SU-DHL-6 (cell line): ENCODE results near the gene CENATAC.

ENCODE experiments used
- H2AFZ ChIP-seq: fragments of 200-600 bp; sonication (generic); 2 replicates; pipeline ENCODE4 v1.6.1; 2014; ENCODE audit warnings: low read depth, mild to moderate bottlenecking, moderate library complexity, mixed read lengths, antibody characterized with exemption, low read length; ENCODE audit not compliant: severe bottlenecking
- H3F3A ChIP-seq: fragments of 200-600 bp; shearing (Covaris generic); 2 replicates; pipeline ENCODE4 v1.6.0; 2016; ENCODE audit warnings: antibody characterized with exemption, mild to moderate bottlenecking; ENCODE audit not compliant: insufficient read depth
- H3K27ac ChIP-seq: fragments of 200-600 bp; sonication (generic); 2 replicates; pipeline ENCODE4 v1.5.1; 2016; ENCODE audit warnings: low read depth, mild to moderate bottlenecking, low read length, moderate library complexity, mixed read lengths
- H3K27me3 ChIP-seq: fragments of 200-600 bp; sonication (generic), shearing (Covaris generic); 2 replicates; pipeline ENCODE4 v1.6.0; 2014; ENCODE audit warnings: mild to moderate bottlenecking, low read length
- H3K36me3 ChIP-seq: fragments of 200-600 bp; sonication (generic); 2 replicates; pipeline ENCODE4 v1.6.1; 2014; ENCODE audit warnings: mild to moderate bottlenecking, low read length, mixed read lengths
- H3K4me2 ChIP-seq: fragments of 300-600, 200-600 bp; shearing (Covaris generic), sonication (generic); 2 replicates; pipeline ENCODE4 v1.6.0; 2014; ENCODE audit warnings: low read length, low read depth, mild to moderate bottlenecking; ENCODE audit not compliant: poor library complexity, severe bottlenecking
- H3K4me3 ChIP-seq: fragments of 200-600 bp; sonication (generic); 2 replicates; pipeline ENCODE4 v1.5.1; 2014; ENCODE audit warnings: antibody characterized with exemption, low read length, mild to moderate bottlenecking, mixed read lengths; ENCODE audit not compliant: insufficient read depth, poor library complexity, severe bottlenecking
- H3K79me2 ChIP-seq: fragments of 200-600 bp; sonication (generic); 2 replicates; pipeline ENCODE4 v1.6.1; 2014; ENCODE audit warnings: mild to moderate bottlenecking, low read length, moderate library complexity; ENCODE audit not compliant: insufficient read depth
- H3K9ac ChIP-seq: fragments of 200-600 bp; sonication (generic); 2 replicates; pipeline ENCODE4 v1.7.0; 2014; ENCODE audit warnings: mild to moderate bottlenecking, low read length
- H3K9me2 ChIP-seq: fragments of 200-600 bp; sonication (generic); replicated peaks from 2 replicates; pipeline ENCODE4 v1.6.1; 2014; ENCODE audit warnings: low read length; ENCODE audit not compliant: insufficient read depth
- H3K9me3 ChIP-seq: fragments of 200-600 bp; sonication (generic); 2 replicates; pipeline ENCODE4 v1.6.1; 2014; ENCODE audit warnings: low read length, mixed read lengths; ENCODE audit not compliant: insufficient read depth
- H4K20me1 ChIP-seq: fragments of 200-600 bp; sonication (generic); 2 replicates; pipeline ENCODE4 v1.6.1; 2014; ENCODE audit warnings: low read depth, mild to moderate bottlenecking, antibody characterized with exemption, low read length, moderate library complexity, mixed read lengths
- EZH2phosphoT487 ChIP-seq: fragments of 200-600 bp; sonication (generic), shearing (Covaris generic); conservative IDR thresholded peaks from 2 replicates; pipeline ENCODE4 v1.6.1; 2018; ENCODE audit warnings: mild to moderate bottlenecking, antibody characterized with exemption, low read length, moderate library complexity, mixed read lengths
- TF ChIP-seq, protein P1 (sequence below): fragments of 200-600 bp; sonication (generic); IDR thresholded peaks from one replicate; pipeline ENCODE4 v1.5.1; 2017; ENCODE audit warnings: antibody characterized with exemption, mild to moderate bottlenecking, low read length, moderate library complexity; ENCODE audit not compliant: insufficient read depth, poor library complexity, severe bottlenecking

CENATAC gene

GRCh38 chr11:119047205-119047604 lies 49.3 kb downstream of the CENATAC start:
- 0 out of 2 replicates have a peak, but pooled peaks cover 2% of the 10 kb centered on the region for H3K36me3 ChIP-seq
- peaks cover 3% of the 10 kb centered on the region; the same call in 1 of the 2 replicates for H3F3A ChIP-seq
- no peak overlapping the region for H2AFZ ChIP-seq
- no peak overlapping the region for H3K9ac ChIP-seq
- no peaks in the 10 kb centered on the region for H4K20me1 ChIP-seq
- H3K4me2 ChIP-seq: no peak overlapping the region
- no peak overlapping the region for H3K4me3 ChIP-seq
- no peaks in the 10 kb centered on the region for H3K27me3 ChIP-seq
- TF ChIP-seq, protein P1, sequence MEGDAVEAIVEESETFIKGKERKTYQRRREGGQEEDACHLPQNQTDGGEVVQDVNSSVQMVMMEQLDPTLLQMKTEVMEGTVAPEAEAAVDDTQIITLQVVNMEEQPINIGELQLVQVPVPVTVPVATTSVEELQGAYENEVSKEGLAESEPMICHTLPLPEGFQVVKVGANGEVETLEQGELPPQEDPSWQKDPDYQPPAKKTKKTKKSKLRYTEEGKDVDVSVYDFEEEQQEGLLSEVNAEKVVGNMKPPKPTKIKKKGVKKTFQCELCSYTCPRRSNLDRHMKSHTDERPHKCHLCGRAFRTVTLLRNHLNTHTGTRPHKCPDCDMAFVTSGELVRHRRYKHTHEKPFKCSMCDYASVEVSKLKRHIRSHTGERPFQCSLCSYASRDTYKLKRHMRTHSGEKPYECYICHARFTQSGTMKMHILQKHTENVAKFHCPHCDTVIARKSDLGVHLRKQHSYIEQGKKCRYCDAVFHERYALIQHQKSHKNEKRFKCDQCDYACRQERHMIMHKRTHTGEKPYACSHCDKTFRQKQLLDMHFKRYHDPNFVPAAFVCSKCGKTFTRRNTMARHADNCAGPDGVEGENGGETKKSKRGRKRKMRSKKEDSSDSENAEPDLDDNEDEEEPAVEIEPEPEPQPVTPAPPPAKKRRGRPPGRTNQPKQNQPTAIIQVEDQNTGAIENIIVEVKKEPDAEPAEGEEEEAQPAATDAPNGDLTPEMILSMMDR: no peak
- TF ChIP-seq EZH2phosphoT487: no peak
- H3K27ac ChIP-seq: no peak overlapping the region
- no peaks in the 10 kb centered on the region for H3K9me2 ChIP-seq
- no peaks in the 10 kb centered on the region for H3K79me2 ChIP-seq
- H3K9me3 ChIP-seq: no peaks in the 10 kb centered on the region

DNA sequence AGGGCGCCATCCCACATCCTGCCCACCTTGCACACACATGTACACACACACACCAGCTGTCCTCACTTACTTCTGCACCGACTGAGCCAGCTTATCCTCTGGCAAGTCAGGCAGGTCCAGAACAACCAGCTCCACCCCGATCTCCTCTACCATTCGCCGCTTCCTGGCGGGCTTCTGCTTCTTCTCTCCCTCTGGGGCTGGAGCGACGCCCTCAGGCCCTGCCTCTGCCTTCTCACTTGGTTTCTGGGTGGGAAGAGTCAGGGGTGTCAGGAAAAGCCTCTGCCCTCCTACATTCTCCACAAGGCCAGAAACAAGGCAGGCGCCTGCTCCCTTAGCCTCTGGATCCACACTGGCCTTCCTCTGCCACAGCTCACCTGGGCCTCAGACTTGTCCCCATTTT lies 50.7 kb downstream of the CENATAC start:
- no peaks in the 10 kb centered on the region; the same call in 1 of the 2 replicates for H3F3A ChIP-seq
- H3K4me2 ChIP-seq: no peak overlapping the region
- no peak overlapping the region for H3K4me3 ChIP-seq
- no peak overlapping the region for H3K27ac ChIP-seq
- H3K9me3 ChIP-seq: no peaks in the 10 kb centered on the region
- H3K79me2 ChIP-seq: no peaks in the 10 kb centered on the region
- H2AFZ ChIP-seq: no peak overlapping the region
- H3K9ac ChIP-seq: no peak overlapping the region
- H3K36me3 ChIP-seq: 0 out of 2 replicates have a peak, but pooled peaks cover 2% of the 10 kb centered on the region
- H3K27me3 ChIP-seq: no peaks in the 10 kb centered on the region
- no peaks in the 10 kb centered on the region for H3K9me2 ChIP-seq
- TF ChIP-seq EZH2phosphoT487: no peak
- TF ChIP-seq, protein P1: no peak
- H4K20me1 ChIP-seq: no peaks in the 10 kb centered on the region

DNA sequence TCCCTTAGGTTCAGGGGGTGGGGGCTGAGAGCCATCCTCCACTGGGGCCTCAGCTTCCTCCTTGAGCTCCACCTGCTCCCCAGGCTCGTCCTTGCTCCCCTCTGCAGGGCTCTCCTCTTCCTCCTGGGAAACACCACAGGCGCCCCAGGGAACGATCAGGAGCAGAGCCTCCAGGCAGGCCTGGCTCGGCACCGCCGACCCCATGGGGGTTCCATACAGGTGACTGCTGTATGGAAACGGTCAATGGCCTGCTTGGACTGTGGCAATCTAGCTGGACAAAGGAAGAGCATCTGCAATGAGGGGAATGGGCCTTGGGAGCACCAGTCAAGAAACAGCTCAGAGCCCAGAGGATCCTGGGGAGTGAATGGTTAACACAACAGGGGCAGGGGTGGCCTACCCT lies 51.1 kb downstream of the CENATAC start:
- H3K27ac ChIP-seq: no peak overlapping the region
- no peak overlapping the region for H3K4me2 ChIP-seq
- H3K9me3 ChIP-seq: no peaks in the 10 kb centered on the region
- H3K9ac ChIP-seq: no peak overlapping the region
- no peaks in the 10 kb centered on the region for H3K9me2 ChIP-seq
- H2AFZ ChIP-seq: no peak overlapping the region
- no peak overlapping the region for H3K4me3 ChIP-seq
- no peaks in the 10 kb centered on the region for H3K27me3 ChIP-seq
- no peaks in the 10 kb centered on the region for H3K79me2 ChIP-seq
- H3K36me3 ChIP-seq: 0 out of 2 replicates have a peak, but pooled peaks cover 2% of the 10 kb centered on the region
- no peaks in the 10 kb centered on the region for H4K20me1 ChIP-seq
- no peaks in the 10 kb centered on the region for H3F3A ChIP-seq
- TF ChIP-seq, protein P1: no peak
- no peak for TF ChIP-seq EZH2phosphoT487
